GM18861 (cell line): Measurements from ENCODE around the gene SEC61A1.

Experiments
- ATAC-seq: cut with Tn5 transposase; IDR thresholded peaks from one replicate; pipeline ENCODE4 v1.9.1; 2021; ENCODE audit not compliant: unreplicated experiment

The SEC61A1 gene

DNA sequence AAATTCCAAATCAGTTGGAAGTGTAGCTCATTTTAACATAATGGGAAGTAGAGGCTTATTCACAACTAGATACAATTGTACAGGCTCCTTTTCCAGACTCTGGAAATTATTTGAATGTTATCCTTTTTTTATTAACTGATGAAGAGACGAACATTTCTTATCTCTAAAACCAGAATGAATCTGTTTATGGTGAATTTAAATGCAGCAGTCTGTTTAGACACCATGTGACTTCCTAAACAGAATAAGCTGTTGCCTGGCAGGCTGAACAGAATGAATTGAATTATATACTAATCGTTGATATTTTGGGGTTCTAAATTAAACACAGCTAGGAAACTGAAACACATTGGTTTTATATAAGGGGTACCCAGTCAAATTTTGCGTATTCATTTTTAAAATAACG lies 4.0 kb downstream of the SEC61A1 start:
- ATAC-seq: no peak

DNA sequence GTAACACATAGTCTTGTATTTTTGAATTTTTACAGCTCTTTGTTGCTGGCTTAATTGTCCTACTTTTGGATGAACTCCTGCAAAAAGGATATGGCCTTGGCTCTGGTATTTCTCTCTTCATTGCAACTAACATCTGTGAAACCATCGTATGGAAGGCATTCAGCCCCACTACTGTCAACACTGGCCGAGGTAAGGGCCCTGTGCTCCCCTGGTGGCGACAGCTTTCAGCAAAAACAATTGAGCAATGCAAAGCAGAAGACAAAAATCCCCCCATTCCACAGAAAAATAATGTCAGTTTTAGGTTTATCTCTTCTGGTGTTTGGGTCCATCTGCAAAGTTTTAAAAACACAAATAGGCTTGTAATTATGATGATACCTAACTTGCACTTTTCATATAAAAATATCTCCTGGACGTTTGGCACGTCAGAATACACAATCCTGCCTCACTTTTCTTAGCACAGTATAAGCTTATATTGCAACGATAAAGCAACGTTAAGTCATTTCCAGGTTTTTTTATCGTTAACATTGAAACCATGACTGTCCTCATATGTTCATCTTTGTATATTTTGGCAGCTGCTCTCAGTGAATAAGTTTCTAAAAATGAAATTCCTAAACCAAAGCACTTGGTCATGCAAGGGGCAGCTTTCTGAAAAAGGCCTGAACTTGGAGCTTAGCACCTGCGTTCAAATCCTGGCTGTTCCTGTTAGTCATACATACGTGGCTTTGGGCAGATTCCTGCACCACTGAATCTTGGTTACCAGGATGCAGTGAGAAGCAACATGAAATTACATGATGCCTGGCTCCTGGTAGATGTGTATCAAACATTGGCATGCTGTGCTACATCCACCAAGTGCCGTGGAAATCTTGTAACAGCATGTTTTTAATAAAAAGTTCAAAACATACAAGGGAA lies 8.5 kb downstream of the SEC61A1 start:
- no peak for ATAC-seq

DNA sequence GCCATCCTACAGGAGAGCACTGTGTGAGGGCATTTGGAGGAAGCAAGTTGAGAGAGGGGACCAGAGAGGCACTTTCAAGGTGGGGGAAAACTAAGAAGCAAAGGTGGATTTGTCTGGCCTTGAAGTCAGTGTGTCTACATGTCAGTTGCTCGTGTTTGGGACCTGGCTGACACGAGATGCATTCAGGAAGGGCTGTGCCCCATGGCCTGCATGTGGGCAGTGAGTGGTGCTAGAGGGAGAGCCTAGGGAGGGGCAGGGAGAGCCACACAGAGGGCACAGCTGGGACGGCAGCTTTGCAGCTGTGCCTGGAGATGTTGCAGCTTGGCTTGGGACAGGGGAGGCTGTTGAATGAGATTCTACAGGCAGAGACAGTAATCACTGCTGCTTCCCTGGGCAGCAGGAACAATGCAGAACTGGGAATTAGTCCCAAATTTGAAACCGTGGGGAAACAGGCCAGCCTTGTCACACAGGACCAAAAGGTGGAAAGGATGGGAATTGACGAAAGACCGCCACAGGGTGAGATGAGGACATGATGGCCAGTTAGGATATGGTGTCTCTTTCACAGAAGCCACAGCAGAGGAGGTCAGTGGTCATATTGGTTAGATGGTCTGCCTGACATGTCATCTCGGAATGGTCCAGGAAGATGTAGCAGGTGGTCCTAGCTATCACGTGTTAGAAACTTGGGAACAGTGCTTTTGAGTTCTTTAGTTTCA lies 10.0 kb downstream of the SEC61A1 start:
- ATAC-seq: no peak

DNA sequence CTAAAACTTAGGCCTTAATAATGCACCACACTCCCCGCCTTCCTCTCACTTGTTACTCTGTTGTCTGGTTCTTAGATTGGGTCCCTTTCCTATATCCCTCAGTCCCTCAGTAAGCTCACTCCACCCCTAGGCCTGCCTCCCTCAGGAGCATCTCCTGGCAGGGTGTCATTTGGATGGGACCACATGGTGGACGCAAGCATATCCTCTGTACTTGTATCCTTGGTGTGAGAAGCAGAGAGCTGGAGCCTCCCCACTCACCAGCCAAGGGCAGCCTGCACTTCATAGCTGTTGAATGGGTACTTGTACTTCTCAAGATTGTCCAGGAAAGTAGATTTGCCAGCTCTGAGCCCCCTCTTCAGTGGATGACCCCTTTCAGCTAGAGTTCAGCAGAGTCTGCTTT lies 11.6 kb downstream of the SEC61A1 start:
- ATAC-seq: no peak

DNA sequence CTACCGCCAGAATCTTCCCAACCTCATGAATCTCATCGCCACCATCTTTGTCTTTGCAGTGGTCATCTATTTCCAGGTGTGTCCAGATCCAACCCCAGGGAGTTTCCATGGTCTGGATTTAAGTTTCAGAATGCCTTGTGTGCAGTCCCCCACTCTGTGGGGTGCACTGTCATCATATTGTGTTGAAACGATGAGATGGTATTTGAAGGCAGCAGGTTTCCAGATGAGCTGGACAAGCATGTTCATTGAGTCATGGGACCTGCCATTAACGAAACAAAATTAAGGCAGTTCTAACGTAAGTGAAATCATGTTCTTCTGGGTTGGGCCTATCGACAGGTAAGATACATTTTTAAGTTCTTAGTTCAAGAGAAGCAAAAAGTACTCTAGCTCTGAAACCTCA lies 12.7 kb downstream of the SEC61A1 start:
- ATAC-seq: no peak

DNA sequence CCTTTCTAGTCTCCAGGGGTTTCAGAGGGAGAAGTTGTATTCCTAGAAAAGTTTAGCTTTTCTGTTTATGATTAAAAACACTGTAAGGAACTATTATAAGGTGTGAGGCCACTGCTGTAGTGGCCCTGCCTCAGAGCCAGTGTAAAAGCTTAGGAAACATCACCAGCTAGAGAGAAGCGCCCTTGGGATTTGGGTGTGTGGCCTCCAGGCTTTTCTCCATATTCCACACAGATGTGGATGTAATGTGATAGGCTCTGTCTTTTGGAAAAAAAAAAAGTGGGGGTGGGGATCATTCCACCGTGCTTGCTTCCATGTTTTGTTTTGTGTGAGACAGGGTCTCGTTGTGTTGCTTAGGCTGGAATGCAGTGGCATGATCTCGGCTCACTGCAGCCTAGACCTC lies 13.9 kb downstream of the SEC61A1 start:
- no peak for ATAC-seq

DNA sequence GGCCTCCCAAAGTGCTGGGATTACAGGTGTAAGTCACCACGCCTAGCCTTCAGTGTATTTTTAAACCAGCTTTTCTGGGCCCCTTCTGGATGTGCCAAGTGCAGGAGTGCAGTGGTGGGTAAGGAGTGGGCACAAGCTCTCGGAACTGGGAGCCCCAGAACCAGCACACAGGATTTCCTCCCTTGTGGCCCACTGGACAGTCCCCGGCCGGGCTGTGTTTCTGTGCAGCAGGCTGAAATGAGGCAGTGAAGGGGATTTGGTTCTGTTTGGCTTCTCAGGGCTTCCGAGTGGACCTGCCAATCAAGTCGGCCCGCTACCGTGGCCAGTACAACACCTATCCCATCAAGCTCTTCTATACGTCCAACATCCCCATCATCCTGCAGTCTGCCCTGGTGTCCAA lies 14.4 kb downstream of the SEC61A1 start:
- ATAC-seq: no peak

DNA sequence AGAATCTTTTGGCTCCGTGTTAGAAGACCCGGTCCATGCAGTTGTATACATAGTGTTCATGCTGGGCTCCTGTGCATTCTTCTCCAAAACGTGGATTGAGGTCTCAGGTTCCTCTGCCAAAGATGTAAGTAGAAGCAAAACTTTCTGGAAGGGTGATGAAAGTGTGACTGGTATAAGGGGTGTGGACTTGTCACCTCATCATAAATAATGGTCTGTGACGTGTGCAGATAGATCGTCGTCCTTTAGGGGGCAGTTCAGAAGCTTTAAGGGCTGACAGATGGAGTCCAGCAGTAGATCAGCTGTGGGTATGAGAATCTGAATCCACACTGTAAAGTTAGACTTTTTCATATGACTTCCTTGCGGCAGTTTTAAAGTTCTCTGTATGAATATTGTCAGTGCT lies 15.3 kb downstream of the SEC61A1 start:
- ATAC-seq: no peak

DNA sequence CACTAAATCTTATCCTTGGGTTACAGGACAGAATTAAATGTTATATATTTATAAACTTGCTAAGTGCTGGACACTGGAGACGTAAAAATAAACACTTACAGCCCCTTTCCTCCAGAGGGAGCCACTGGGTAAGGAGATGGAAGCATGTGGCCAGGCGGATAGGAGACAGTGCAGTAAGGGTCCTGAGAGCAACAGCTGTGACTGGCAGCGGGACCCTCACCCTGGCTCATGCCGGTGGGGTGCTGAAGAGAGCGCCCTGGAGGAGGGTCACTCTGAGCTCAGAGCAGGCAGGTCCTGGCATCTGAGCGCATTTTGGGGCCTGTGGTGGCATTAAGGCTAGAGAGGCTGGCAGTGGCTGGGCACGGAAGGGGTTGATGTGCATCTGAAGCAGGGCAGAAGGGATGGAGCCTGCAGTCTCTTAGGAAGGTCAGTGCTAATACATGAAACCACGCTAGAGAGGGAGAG lies 16.0 kb downstream of the SEC61A1 start:
- no peak for ATAC-seq

DNA sequence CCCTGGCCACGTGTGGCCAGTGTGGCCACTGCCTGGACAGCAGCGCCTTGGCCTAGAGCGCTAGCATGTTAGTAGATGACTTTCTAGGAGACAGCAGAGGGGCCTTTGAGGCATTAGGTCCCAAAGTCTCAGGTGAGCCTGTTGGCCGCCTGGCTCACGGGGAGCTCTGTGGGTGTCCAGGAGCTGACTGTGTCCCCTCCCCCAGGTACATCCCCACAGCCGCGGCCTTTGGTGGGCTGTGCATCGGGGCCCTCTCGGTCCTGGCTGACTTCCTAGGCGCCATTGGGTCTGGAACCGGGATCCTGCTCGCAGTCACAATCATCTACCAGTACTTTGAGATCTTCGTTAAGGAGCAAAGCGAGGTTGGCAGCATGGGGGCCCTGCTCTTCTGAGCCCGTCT lies 17.0 kb downstream of the SEC61A1 start:
- no peak for ATAC-seq

DNA sequence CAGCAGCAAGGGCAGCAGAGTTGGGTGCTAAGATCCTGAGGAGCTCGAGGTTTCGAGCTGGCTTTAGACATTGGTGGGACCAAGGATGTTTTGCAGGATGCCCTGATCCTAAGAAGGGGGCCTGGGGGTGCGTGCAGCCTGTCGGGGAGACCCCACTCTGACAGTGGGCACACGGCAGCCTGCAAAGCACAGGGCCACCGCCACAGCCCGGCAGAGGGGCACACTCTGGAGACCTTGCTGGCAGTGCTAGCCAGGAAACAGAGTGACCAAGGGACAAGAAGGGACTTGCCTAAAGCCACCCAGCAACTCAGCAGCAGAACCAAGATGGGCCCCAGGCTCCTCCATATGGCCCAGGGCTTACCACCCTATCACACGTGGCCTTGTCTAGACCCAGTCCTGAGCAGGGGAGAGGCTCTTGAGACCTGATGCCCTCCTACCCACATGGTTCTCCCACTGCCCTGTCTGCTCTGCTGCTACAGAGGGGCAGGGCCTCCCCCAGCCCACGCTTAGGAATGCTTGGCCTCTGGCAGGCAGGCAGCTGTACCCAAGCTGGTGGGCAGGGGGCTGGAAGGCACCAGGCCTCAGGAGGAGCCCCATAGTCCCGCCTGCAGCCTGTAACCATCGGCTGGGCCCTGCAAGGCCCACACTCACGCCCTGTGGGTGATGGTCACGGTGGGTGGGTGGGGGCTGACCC lies 18.8 kb downstream of the SEC61A1 start:
- no peak for ATAC-seq

DNA sequence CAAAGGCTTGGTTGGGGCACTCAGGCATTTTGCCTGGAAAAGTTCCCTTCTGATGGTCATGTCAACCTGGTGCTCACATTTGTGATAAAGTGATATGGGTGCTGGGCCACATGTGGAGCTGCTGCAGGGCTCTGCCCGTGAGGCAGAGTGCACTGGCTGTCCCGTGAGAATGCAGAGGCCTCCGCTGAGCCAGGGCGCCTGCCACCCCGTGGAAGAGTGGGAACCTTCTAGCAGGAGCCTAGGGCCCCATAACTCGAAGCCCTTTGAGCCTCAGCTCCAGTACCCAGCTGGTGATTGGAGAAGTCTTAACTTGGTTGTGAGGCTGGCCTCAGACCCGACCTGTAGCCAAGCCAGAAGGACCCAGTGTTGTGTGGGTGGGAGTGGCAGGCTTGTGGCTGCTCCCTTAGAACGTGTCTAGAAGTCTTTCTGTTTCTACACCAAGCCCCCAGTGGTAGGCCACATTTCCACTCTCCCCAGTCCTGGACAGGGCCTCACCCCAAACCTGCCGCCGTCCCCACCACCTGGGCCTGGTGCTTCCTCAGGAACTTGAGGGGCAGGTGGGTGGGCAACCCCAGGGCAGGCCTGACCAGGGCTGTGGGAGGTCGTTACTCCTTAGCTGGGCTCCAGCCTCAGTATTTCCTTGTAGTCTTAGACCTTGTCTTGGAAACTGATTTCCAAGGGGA lies 19.7 kb downstream of the SEC61A1 start:
- no peak for ATAC-seq

DNA sequence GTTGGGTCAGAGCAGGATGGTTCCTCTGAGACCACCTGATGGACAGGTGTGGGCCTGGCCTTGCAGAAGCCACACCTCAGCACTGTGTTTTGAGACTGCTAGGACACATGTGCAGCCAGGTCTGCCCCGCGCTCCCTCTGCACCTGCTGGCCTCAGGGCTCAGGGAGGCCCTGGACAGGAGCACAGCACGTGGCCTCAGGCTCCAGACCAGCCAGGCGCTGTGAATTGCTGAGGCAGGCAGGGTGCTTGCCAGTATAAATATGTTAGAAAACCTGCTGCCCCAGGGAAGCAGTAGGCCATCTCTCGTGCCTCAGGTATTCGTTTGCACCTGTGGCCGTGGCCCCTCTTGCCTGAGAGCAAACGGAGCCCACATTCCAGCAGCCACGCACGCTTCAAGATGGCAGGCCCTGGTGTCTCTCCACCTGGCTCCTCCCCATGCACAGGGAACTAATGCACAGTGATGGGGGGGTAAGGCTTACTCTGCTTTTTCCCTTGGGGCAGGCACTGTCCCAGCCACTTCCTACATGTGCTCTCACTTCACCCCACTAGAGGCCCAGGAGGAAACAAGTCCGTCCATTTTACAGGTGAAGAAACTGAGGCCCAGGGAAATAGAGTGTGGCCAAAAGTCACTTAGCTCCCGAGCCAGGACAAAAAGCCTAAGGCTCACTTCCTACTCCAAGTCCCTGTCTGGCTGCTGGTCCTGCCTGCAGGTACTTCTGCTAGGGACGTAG lies 20.4 kb downstream of the SEC61A1 start:
- no peak for ATAC-seq

DNA sequence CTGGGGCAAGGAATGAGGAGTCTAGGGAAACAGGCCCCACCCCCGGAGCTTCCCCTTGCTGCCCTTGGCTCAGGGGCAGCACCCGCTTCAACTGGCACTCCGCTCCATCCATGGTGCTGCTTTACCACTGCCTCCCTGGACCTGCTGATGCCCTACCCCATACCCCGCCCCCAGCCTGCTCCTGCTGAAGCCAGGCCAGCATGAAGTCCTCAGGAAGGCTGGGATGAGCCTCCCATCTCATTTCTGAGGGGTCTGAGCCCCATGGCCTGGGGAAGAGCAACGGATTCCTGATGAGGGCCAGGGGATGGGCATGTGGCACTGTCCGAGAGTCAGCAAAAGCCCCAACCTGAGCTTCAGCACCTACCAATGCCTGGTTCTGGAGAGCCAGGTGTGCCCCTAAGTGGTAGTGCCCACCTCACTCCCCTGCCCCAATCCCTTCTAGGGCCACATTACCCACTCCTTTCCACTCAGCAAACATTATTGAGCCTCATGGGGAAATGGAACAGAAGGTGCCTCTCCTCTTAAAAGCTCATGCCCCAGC lies 21.0 kb downstream of the SEC61A1 start:
- no peak for ATAC-seq

DNA sequence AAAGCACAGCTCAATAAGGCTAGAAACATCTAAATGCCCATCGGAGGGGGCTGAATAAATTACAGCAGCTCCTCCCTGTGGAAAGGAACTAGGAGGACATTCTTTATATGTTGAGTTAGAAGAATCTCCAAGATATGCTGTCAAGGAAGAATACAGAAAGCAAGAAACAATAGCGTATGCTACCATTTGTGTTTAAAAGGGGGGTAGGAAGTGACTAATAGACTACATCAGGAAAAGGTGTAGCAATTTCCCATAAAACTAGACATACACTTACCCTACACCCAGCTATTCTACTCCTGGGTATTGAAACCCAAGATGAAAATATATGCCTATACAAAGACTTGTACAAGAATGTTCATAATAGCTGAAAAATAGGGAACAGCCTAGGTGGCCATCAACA lies 21.6 kb downstream of the SEC61A1 start:
- ATAC-seq: no peak

DNA sequence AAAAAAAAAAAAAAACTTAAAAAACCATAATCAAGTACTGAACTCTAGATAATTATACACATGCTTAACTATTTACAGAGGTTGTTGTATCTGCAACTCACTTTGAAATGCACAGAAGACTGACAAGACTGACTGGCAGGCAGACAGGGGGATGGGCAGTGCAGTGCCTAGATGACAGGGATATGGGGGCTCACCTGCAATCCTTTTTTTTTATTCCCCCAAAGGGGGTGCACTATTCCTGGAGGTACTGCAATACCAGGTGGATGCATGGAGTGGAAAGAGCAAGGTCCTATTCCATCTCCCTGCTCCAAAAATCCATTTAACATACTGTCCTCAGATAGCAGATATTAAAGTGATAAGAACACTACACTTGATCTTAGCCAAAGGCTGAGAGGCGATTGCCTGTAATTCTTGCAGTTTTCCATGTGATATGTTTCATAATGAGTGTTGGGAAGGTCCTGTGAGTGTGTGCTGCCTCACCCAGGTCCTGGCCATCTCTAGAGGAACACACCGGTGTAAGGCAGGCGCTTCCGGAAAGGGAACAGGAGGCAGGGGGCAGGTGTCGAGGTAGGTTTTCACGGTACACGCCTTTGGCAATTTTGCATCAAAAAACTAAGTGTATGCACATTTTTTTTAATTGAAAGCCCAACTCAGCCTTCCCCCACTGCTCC lies 22.7 kb downstream of the SEC61A1 start:
- ATAC-seq: no peak

DNA sequence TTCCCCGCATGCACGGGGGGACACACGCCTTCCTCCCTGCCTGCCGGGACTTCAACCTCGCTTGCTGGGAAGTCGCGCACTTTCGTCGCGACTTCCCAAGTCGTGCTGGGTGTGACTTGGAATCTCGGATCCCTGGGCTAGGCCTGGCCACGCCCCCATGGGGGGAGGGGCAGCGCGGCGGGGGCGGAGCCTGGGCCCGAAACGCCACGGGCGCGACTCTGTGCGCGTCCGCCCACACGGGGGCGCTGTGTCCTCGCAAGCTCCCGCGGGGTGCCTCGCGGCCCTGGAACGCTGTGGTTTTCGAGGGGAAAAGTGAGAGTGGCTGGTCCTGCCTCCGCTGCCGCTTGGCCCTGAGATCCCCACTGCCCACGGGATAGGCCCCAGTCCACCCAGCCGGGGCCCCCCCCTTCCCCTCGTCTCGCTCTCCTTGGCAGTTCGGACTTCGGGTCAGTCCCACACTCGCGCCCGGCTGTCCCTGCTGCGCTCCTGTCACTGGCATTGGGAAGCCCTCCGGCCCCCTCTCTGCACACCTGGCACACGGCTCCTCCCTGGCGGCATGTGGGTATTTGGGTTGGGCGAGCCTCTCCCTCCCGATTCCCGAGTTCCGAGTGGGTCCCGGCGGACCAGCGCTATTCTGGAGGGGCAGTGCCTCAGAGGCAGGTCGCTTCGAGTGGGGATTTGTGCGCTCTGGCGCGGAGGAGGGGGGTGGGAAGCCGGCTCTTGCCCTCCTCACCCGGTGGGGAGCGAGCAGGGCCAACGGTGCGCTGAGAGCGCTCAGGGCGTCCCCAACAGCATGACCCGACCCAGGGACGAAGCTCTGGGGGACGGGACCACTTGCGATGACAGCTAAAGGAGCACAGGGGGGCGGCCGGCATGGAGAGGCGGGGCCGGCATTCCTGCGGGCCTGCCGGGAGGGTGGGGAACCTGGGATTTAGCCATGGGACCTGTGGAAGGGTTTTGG lies 23.6 kb downstream of the SEC61A1 start:
- peak; percentile 50 for ATAC-seq

DNA sequence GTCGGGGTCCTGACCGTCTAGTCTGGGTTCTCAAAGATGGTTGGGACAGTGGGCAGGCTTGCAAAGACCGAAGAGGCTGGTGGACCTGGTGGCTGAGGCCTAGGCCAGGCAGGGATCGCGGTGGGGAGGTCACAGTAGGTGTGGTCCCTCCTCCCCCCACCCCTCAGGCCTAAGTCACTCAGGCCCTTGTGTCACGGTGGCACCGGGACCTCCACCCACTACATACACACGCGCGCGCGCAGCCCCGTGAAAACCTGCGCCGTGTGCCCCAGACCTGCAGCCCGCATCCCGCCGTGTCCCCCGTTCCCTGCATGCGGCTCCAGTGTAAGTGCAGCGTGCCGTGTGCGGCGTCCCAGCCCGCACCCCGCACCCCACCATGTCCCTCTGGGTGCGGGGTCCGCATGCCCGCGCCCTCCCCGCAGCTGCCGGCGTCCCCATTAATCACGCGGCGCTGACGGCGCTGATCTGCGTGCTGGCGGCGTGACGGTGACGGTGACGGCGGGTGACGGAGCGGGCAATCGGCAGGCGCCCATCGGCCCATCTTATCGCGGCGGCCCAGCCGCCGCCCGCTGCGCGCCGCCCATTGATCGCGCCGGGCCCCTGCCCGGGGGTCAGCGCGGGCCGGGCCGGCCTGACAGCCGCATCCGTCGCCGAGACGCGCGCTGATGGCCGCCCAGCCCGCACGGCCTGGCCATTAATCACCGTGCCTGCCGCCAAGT lies 24.4 kb downstream of the SEC61A1 start:
- ATAC-seq: no peak
